ENCODE data around the gene KCNAB1. TPM values are rescaled to one million over a fixed set of nuclear protein-coding genes. Genes with fewer than 3 reads are reported as not detected.

The KCNAB1 gene
- total RNA-seq, 4 donors from 2014 or later = 10.9 to 17.1 (median 13.3) TPM

DNA sequence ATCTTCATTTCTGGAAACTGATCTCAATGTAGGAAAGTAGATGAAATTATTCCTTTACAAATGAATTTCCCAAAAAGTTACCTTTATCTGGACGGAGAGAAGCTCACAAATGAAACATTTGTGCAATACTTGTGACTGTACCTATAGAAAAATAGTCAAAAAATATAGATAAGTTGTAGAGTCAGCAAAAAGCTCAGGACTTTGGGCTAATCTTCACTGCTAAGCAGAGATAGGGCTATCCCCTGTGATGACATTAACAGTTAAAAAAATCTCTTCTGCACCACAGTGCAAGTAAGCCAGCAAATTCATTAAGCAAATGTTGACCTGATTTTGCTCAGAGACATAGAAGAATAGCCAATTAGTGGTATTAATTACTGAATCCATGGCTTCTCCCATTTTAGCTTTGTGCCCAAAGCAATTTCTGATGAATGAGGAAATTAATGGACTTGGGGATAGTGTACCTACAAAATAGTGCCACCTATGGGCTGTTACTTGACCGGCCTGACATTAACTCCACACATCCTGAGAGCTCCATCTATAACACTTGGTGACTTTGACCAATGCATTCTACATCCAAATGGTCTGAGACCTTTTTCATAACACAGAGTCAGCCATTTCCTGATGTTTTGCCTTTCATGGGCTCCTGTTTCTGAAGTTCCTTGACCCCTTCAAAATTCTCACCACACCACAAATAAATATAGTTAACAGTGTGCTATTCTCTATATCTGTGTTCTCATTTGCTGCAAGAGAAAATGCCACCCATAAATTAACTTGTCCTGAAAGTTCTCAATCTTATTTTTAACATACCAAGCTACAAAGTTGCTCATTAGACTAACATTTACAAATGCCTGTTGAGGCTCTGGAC, 329.6 kb downstream of the KCNAB1 start:
- TF ChIP-seq, protein P1, sequence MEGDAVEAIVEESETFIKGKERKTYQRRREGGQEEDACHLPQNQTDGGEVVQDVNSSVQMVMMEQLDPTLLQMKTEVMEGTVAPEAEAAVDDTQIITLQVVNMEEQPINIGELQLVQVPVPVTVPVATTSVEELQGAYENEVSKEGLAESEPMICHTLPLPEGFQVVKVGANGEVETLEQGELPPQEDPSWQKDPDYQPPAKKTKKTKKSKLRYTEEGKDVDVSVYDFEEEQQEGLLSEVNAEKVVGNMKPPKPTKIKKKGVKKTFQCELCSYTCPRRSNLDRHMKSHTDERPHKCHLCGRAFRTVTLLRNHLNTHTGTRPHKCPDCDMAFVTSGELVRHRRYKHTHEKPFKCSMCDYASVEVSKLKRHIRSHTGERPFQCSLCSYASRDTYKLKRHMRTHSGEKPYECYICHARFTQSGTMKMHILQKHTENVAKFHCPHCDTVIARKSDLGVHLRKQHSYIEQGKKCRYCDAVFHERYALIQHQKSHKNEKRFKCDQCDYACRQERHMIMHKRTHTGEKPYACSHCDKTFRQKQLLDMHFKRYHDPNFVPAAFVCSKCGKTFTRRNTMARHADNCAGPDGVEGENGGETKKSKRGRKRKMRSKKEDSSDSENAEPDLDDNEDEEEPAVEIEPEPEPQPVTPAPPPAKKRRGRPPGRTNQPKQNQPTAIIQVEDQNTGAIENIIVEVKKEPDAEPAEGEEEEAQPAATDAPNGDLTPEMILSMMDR (IDR thresholded peaks at IDR 0.05; ENCODE audit: low read depth) = no peak

GRCh38 chr3:156455839-156456238, 335.5 kb downstream of the KCNAB1 start:
- TF ChIP-seq, protein P1 (IDR thresholded peaks at IDR 0.05; ENCODE audit: low read depth) = no peak

GRCh38 chr3:156456771-156457224, 336.4 kb downstream of the KCNAB1 start:
- TF ChIP-seq, protein P1 (IDR thresholded peaks at IDR 0.05; ENCODE audit: low read depth) = no peak

GRCh38 chr3:156459434-156459833, 339.1 kb downstream of the KCNAB1 start:
- TF ChIP-seq, protein P1 (IDR thresholded peaks at IDR 0.05; ENCODE audit: low read depth) = no peak

- TF ChIP-seq, protein P1 (IDR thresholded peaks at IDR 0.05; ENCODE audit: low read depth) = no peak
These were observed 339.8 kb downstream of the KCNAB1 start for GRCh38 chr3:156460206-156460611.

DNA sequence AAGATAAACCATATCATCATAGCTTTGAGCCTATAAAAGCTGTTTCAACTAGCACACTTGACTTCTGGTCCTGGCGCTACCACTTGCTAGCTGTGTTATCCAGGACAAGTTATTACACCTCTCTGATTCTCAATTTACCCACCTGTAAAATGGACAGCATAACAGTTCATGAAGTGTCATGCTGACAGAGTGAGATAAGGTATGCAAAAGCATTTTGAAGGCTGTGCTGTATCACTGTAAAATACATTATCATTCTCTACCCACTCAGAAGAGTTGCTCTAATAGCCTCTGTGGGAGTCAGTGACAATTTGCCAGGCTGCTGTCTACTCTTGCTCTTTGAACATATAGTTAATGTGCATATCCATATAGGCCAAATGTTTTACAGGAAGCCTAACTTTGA, 341.5 kb downstream of the KCNAB1 start:
- TF ChIP-seq, protein P1 (IDR thresholded peaks at IDR 0.05; ENCODE audit: low read depth) = no peak

DNA sequence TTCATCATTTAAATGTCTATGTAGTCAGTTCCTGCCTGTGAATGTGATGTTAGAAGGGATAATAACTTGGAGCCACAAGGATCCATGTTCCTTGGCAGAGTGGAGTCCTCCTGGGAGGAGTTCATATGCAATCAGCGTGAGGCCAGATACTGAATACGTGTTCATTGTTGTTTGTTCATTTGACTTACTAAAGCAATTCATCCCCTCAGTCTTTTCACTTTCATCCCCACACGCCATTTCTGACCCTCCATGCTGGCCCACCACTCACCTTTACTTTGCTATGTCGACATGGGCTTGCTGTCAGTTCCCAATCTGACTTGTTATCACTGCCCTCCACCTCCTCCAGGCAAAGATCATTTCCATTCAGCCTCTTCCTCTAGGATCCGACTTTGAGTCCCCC, 342.7 kb downstream of the KCNAB1 start:
- TF ChIP-seq, protein P1 (IDR thresholded peaks at IDR 0.05; ENCODE audit: low read depth) = no peak

Data from subcutaneous adipose tissue (tissue), 4 donors.